ENCODE data around the gene TRIM72. TPM values are rescaled to one million over a fixed set of nuclear protein-coding genes. Genes with fewer than 3 reads are reported as not detected.
A peak's percentile ranks its signal among the peaks of the same experiment; 100 is the strongest.

TRIM72 gene
- total and polyA plus RNA-seq, 9 of the 15 experiments (the other 6 are each of a cell fraction or from before 2014, with no cell fraction given), result under 0.01 TPM; not detected in 8

DNA sequence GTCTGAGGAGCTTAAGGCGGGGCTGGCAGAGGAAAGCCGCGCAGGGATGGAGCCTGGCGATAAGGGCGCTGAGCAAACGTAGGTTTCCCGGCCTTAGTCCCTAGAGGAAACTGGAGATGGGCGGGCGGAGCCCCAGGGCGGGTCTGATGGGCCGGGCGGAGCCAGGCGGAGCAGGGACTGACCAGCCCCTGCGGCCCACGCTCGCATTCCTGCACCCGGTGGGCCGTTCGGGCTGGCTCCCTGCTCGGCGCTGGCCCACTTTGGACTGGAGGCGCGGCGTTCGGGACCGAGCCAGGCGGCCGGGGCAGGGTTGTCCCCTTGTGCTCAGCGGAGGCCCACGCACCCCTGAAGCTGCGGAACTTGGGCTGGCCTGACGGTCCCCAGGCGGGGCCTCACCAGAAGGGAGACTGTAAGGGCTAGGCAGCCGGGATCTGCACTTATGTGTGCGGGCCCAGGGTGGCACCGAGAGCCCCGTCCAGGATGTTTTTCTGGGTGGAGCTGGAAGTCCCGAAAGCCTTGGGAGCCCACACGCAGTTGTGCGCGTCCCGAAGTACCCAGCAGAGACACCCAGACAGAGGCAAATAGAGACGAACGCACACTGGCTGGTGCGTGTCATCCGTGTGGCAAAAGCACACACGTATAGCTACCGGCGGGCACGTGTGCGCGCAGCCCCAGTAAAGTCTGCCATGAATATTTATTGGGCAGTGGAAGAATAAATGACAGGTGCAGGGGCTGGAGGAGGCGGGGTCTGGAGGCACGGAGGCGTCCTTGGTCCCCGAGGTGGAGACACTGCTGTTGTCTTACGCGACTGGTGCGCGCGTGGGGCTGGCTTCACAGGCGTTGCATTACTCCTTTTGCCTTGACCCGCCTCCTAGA is 1.6 kb downstream of the TRIM72 start (continued):
- TF ChIP-seq CREM (IDR thresholded peaks at IDR 0.05; ENCODE audit: low read depth) (no peak), MAFK (IDR thresholded peaks at IDR 0.05; ENCODE audit: low read length) (no peak), ZNF76 (CRISPR knock-in tag; IDR thresholded peaks at IDR 0.05; ENCODE audit: borderline replicate concordance) (no peak), CBFA2T3 (IDR thresholded peaks at IDR 0.05) (0 out of 2 replicates have a peak, but pooled peaks have one; percentile 1), ELK3 (CRISPR knock-in tag; IDR thresholded peaks at IDR 0.05) (no peak), BCL6 (CRISPR knock-in tag; IDR thresholded peaks at IDR 0.05) (no peak), HEY1 (CRISPR knock-in tag; IDR thresholded peaks at IDR 0.05; ENCODE audit: borderline replicate concordance) (no peak), PYGO2 (tag; IDR thresholded peaks at IDR 0.05) (no peak), E2F1 (CRISPR knock-in tag; IDR thresholded peaks at IDR 0.05) (no peak), ZNF263 (CRISPR knock-in tag; IDR thresholded peaks at IDR 0.05; ENCODE audit: borderline replicate concordance) (0 out of 2 replicates have a peak, but pooled peaks have one; percentile 22), CREB3L1 (IDR thresholded peaks at IDR 0.05; ENCODE audit: borderline replicate concordance, low read depth) (no peak)
- TF ChIP-seq, protein P1, sequence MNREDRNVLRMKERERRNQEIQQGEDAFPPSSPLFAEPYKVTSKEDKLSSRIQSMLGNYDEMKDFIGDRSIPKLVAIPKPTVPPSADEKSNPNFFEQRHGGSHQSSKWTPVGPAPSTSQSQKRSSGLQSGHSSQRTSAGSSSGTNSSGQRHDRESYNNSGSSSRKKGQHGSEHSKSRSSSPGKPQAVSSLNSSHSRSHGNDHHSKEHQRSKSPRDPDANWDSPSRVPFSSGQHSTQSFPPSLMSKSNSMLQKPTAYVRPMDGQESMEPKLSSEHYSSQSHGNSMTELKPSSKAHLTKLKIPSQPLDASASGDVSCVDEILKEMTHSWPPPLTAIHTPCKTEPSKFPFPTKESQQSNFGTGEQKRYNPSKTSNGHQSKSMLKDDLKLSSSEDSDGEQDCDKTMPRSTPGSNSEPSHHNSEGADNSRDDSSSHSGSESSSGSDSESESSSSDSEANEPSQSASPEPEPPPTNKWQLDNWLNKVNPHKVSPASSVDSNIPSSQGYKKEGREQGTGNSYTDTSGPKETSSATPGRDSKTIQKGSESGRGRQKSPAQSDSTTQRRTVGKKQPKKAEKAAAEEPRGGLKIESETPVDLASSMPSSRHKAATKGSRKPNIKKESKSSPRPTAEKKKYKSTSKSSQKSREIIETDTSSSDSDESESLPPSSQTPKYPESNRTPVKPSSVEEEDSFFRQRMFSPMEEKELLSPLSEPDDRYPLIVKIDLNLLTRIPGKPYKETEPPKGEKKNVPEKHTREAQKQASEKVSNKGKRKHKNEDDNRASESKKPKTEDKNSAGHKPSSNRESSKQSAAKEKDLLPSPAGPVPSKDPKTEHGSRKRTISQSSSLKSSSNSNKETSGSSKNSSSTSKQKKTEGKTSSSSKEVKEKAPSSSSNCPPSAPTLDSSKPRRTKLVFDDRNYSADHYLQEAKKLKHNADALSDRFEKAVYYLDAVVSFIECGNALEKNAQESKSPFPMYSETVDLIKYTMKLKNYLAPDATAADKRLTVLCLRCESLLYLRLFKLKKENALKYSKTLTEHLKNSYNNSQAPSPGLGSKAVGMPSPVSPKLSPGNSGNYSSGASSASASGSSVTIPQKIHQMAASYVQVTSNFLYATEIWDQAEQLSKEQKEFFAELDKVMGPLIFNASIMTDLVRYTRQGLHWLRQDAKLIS (CRISPR knock-in tag; IDR thresholded peaks at IDR 0.05), result no peak
- TF ChIP-seq, protein P2, sequence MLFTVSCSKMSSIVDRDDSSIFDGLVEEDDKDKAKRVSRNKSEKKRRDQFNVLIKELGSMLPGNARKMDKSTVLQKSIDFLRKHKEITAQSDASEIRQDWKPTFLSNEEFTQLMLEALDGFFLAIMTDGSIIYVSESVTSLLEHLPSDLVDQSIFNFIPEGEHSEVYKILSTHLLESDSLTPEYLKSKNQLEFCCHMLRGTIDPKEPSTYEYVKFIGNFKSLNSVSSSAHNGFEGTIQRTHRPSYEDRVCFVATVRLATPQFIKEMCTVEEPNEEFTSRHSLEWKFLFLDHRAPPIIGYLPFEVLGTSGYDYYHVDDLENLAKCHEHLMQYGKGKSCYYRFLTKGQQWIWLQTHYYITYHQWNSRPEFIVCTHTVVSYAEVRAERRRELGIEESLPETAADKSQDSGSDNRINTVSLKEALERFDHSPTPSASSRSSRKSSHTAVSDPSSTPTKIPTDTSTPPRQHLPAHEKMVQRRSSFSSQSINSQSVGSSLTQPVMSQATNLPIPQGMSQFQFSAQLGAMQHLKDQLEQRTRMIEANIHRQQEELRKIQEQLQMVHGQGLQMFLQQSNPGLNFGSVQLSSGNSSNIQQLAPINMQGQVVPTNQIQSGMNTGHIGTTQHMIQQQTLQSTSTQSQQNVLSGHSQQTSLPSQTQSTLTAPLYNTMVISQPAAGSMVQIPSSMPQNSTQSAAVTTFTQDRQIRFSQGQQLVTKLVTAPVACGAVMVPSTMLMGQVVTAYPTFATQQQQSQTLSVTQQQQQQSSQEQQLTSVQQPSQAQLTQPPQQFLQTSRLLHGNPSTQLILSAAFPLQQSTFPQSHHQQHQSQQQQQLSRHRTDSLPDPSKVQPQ (CRISPR knock-in tag; IDR thresholded peaks at IDR 0.05; ENCODE audit: borderline replicate concordance), result no peak

Data from K562 (cell line).